GM12872 (cell line): Measurements from ENCODE around the gene MCM5.

Experiments used
- CTCF ChIP-seq: IDR thresholded peaks from 3 replicates; pipeline ENCODE4 v1.5.1; 2011; ENCODE audit warnings: low read depth, mild to moderate bottlenecking, low read length, moderate library complexity; ENCODE audit not compliant: insufficient read depth

The MCM5 gene

GRCh38 chr22:35422936-35423335 is 23.0 kb downstream of the MCM5 start:
- TF ChIP-seq CTCF = no peak

GRCh38 chr22:35424081-35424480 is 24.1 kb downstream of the MCM5 start:
- TF ChIP-seq CTCF = no peak

GRCh38 chr22:35424761-35425160 is 24.8 kb downstream of the MCM5 start:
- no peak for TF ChIP-seq CTCF

- TF ChIP-seq CTCF = no peak
Observed at GRCh38 chr22:35425546-35425945, 25.6 kb downstream of the MCM5 start.

- no peak for TF ChIP-seq CTCF
Observed at GRCh38 chr22:35425971-35426800, 26.2 kb downstream of the MCM5 start.

- no peak for TF ChIP-seq CTCF
Observed at GRCh38 chr22:35426801-35427140, 26.8 kb downstream of the MCM5 start.

GRCh38 chr22:35430897-35431322 is 31.0 kb downstream of the MCM5 start:
- TF ChIP-seq CTCF = peak; percentile 80
